GM12864 (cell line): Measurements from ENCODE around the gene FIGN.

ENCODE experiments used
- DNase-seq: peaks from one replicate; pipeline ENCODE4 v3.0.0-alpha.2; 2011; ENCODE audit warnings: low read depth
- H3K4me3 ChIP-seq: 2 replicates; pipeline ENCODE4 v1.5.1; 2011; ENCODE audit warnings: mild to moderate bottlenecking, low read depth, low read length, control low read depth
- TF ChIP-seq, protein P1 (sequence below): IDR thresholded peaks from 2 replicates; pipeline ENCODE4 v1.5.1; 2011; ENCODE audit warnings: low read depth, mild to moderate bottlenecking, moderate library complexity, low read length, control low read depth, inconsistent platforms; ENCODE audit errors: missing control alignments

The FIGN gene

DNA sequence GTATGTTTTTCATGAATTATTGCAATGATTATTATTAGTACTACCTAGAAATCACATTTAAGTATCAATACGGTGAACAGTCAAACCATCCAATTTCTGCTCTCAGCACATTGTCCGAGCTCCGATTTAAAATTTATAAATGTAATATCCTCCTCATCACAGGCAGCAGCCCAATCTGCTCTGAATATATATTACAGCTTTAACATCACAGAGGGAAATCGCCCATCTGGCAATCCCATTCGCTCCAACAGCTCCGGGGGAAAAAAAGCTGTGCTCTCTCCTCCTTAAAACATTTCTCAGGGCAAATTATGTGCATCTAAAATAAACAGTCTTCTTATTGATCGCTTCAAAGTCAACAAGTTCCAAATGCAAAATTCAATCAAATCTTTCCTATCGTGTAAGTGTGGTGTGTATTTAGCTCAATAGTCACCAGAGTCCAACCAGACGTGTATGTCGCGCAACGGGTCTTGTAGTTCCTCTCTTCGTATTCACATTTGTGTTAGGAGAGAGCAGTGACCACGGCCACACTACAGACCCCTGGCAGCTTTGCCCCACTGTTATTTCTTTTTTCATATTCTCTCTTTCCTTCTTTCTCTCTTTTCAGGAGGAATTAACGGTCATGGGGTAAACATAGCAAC lies 2.4 kb downstream of the FIGN start:
- TF ChIP-seq, protein P1, sequence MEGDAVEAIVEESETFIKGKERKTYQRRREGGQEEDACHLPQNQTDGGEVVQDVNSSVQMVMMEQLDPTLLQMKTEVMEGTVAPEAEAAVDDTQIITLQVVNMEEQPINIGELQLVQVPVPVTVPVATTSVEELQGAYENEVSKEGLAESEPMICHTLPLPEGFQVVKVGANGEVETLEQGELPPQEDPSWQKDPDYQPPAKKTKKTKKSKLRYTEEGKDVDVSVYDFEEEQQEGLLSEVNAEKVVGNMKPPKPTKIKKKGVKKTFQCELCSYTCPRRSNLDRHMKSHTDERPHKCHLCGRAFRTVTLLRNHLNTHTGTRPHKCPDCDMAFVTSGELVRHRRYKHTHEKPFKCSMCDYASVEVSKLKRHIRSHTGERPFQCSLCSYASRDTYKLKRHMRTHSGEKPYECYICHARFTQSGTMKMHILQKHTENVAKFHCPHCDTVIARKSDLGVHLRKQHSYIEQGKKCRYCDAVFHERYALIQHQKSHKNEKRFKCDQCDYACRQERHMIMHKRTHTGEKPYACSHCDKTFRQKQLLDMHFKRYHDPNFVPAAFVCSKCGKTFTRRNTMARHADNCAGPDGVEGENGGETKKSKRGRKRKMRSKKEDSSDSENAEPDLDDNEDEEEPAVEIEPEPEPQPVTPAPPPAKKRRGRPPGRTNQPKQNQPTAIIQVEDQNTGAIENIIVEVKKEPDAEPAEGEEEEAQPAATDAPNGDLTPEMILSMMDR, result no peak
- DNase-seq, result no peak
- no peak overlapping the region for H3K4me3 ChIP-seq

DNA sequence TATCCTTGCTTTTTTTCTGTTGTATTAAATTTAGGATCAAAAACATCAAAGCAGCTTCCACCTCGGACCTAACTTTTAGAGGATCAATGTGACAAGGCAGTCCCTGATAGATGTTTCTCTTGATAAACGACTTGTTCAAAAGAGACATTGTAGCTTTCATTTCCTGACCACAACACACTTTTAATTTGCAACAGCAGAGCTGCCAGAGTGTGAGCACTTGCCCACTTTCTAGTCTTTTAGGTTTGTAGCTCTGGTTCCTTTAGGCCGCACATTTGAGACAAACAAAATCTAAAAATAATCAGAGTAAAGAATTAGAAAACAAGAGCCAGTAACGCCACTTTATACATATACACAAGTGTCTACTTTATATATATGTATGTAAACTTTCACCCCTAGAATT lies 3.1 kb downstream of the FIGN start:
- no peak for DNase-seq
- TF ChIP-seq, protein P1, result no peak
- H3K4me3 ChIP-seq, result no peak overlapping the region

DNA sequence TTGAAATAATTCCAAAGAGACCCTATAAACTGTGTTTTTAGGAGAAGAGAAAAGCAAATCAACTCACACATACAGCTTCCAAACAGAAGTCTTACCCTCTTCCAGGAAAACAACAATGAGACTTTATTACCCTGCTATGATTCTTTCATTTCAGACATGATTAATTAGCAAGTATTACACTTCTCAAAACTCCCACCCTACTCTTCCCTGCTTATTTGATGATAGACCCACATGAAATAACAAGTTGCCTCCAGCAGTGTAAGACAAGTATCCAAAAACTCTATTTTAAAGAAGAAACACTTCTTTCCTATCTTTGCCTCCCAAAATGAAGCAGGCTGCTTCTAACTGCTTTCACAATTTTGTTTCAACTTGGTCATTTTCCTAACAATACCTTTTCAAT lies 4.1 kb downstream of the FIGN start:
- TF ChIP-seq, protein P1, result no peak
- no peak overlapping the region for H3K4me3 ChIP-seq

DNA sequence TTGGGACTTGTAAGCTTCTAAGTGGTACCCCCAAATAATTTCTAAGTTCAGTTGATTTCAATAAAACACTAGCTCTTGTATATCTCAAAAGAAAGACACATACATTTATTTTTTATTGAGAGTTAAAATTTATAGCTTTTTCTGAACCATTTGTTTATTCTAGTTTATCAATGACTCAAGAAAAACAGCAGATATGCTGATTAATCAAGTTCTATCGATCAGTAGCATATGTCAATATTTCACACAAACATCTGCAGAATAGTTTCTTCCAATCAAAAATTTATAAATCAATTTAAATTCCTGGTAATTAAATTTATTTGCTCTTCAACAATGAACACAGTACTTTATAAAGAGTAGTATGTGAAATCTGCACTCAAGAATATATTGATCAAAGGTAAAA lies 5.3 kb downstream of the FIGN start:
- TF ChIP-seq, protein P1, result no peak
- no peak for DNase-seq

More for the DNA sequence above, 4.1 kb downstream of the FIGN start:
- DNase-seq, result no peak

DNA sequence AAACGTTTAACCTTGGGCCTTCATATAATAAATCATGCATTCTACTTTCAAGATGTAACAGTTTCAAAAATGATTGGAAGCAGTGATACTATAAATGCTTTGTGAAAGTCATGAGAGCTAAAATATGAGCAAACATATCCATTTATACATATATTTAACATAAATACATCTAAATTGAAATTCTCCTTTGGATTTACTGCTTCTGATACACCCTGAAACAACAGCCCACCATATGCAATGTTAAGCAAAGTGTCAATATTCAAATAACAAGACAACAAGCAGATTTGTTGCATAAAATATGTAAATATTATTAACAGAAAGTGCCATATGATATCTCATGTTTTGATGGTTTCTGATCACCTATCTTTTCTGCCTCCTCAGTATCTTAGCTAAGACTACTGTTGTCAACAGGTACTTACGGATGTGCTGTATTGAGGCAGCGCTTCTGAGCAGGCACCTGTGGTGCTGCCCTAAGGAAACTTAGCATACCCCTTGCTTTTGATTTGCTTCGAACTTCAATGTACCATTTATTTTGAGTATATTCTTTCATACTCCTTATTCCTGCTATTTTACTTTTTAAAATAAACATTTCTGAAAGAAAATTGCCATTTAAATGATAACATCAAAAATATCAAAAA lies 6.1 kb downstream of the FIGN start:
- no peak overlapping the region for H3K4me3 ChIP-seq
- TF ChIP-seq, protein P1, result no peak
- no peak for DNase-seq

More for the DNA sequence above, 5.3 kb downstream of the FIGN start:
- H3K4me3 ChIP-seq, result no peak overlapping the region

DNA sequence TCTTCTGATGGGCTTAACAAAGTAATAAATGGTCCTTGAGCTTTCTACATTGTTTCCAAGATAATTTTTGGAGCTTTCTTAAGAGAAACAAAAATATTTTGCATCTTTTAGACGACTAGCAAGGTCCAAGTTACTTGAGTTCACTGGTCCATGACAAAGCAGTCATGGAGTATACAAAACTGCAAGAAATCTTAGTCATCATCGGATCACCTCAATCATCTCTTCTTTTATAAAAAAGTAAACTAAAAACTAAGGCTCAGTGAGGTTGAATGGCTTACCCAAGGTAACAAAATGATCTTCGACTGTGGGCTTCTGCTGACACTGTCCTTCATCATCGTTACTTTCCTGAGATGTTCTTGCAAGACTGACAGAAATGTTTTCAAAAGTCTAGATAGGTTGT lies 11.9 kb downstream of the FIGN start:
- TF ChIP-seq, protein P1, result no peak
- H3K4me3 ChIP-seq, result no peak overlapping the region
- no peak for DNase-seq

DNA sequence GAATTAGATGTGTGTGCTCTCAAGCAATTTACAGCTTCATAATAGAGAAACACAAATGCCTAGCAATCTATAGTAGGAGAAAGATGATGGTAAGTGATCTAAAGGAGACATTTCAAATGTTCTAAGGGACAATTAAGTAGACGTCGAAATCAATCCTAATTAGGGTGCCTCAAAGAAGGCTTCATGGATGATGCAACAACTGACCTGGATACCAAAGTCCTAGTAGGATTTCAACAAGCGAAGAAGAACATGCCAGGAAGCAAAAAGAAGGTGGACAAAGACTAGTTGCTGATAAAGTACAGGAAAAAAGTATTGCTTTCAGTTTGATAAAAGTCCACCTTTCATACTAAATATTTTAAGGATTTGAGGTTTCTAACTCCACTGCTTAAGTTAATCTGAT lies 12.5 kb downstream of the FIGN start:
- TF ChIP-seq, protein P1, result no peak
- no peak overlapping the region for H3K4me3 ChIP-seq
- DNase-seq, result no peak
